ENCODE data around the gene SLC22A4. TPM values are rescaled to one million over a fixed set of nuclear protein-coding genes. Genes with fewer than 3 reads are reported as not detected.

SLC22A4 gene
- total and polyA plus RNA-seq, 2 donors (not counting 1 experiment from before 2014, with no cell fraction given): 0.18 TPM; not detected in 1

GRCh38 chr5:132281856-132282614 is 12.2 kb upstream of the SLC22A4 start:
- Histone ChIP-seq H3K27ac (ENCODE audit: low read length in 2 of 2) (no peak overlapping the region), H3K36me3 (replicated peaks in 1 of 2; ENCODE audit: control extremely low read depth in 1 of 2, control insufficient read depth in 1 of 2, extremely low read depth in 1 of 2, insufficient read depth in 2 of 2, low read length in 1 of 2) (no peaks in the 10 kb centered on the region), H2AFZ (ENCODE audit: insufficient read depth, low read depth, low read length, poor library complexity, severe bottlenecking) (no peak overlapping the region), H3K27me3 (replicated peaks in 1 of 4; ENCODE audit: control extremely low read depth in 1 of 4, control insufficient read depth in 3 of 4, insufficient read depth in 4 of 4, low read length in 3 of 4) (no peaks in the 10 kb centered on the region), H3K4me2 (replicated peaks; ENCODE audit: low read depth, low read length, poor library complexity, severe bottlenecking) (no peak overlapping the region), H3K9me3 (ENCODE audit: control extremely low read depth in 1 of 3, control insufficient read depth in 2 of 3, insufficient read depth in 1 of 3, low read length in 2 of 3) (no peaks in the 10 kb centered on the region), H3K9ac (ENCODE audit: low read length) (no peak overlapping the region), H3K4me1 (ENCODE audit: control insufficient read depth in 2 of 2, insufficient read depth in 2 of 2, low read length in 2 of 2) (no peaks in the 10 kb centered on the region), H4K20me1 (ENCODE audit: control insufficient read depth, insufficient read depth, low read length, poor library complexity, severe bottlenecking) (no peaks in the 10 kb centered on the region), H3K79me2 (ENCODE audit: control insufficient read depth, insufficient read depth, low read length) (no peaks in the 10 kb centered on the region), H3K4me3 (ENCODE audit: control extremely low read depth in 1 of 5, extremely low read depth in 1 of 5, insufficient read depth in 1 of 5, low read depth in 2 of 5, low read length in 4 of 5) (no peak overlapping the region)
- Mint-ChIP-seq H3K27me3 (no peaks in the 10 kb centered on the region), H3K27ac (no peak overlapping the region), H3K9me3 (ENCODE audit: insufficient read depth) (no peaks in the 10 kb centered on the region), H3K4me3 (no peak overlapping the region), H3K4me1 (no peaks in the 10 kb centered on the region)
- ChIA-PET CTCF (interaction anchor here (1.0 to 1.3 kb wide), 3 partner anchors 10 to 44 kb away, joined by 3 to 5 read pairs (median 4); no protein-coding TSS in a partner anchor), POLR2A (no interaction called here)
- DNase-seq: no peak
- ATAC-seq (ENCODE audit: low read depth): no peak
- 93% methylated on average over 7 of the region's 9 CpGs for WGBS (ENCODE audit: insufficient coverage)
- no peak for TF ChIP-seq CTCF (IDR thresholded peaks at IDR 0.05)
- TF ChIP-seq EZH2 (IDR thresholded peaks at IDR 0.05; ENCODE audit: borderline replicate concordance, insufficient read depth, low read depth, low read length, poor library complexity, severe bottlenecking): no peak
- intact Hi-C loops (cut with micrococcal nuclease): no loop called here

GRCh38 chr5:132283423-132284043 is 10.7 kb upstream of the SLC22A4 start:
- Histone ChIP-seq H3K4me2 (replicated peaks; ENCODE audit: low read depth, low read length, poor library complexity, severe bottlenecking) (no peak overlapping the region), H3K36me3 (replicated peaks in 1 of 2; ENCODE audit: control extremely low read depth in 1 of 2, control insufficient read depth in 1 of 2, extremely low read depth in 1 of 2, insufficient read depth in 2 of 2, low read length in 1 of 2) (no peaks in the 10 kb centered on the region), H4K20me1 (ENCODE audit: control insufficient read depth, insufficient read depth, low read length, poor library complexity, severe bottlenecking) (no peaks in the 10 kb centered on the region), H3K4me3 (ENCODE audit: control extremely low read depth in 1 of 5, extremely low read depth in 1 of 5, insufficient read depth in 1 of 5, low read depth in 2 of 5, low read length in 4 of 5) (no peak overlapping the region), H3K9me3 (ENCODE audit: control extremely low read depth in 1 of 3, control insufficient read depth in 2 of 3, insufficient read depth in 1 of 3, low read length in 2 of 3) (no peaks in the 10 kb centered on the region), H3K27me3 (replicated peaks in 1 of 4; ENCODE audit: control extremely low read depth in 1 of 4, control insufficient read depth in 3 of 4, insufficient read depth in 4 of 4, low read length in 3 of 4) (peaks cover 0 to 6% (median 1%) of the 10 kb centered on the region in 4 experiments), H3K79me2 (ENCODE audit: control insufficient read depth, insufficient read depth, low read length) (no peaks in the 10 kb centered on the region), H3K4me1 (ENCODE audit: control insufficient read depth in 2 of 2, insufficient read depth in 2 of 2, low read length in 2 of 2) (no peaks in the 10 kb centered on the region), H3K27ac (ENCODE audit: low read length in 2 of 2) (no peak overlapping the region), H3K9ac (ENCODE audit: low read length) (no peak overlapping the region), H2AFZ (ENCODE audit: insufficient read depth, low read depth, low read length, poor library complexity, severe bottlenecking) (no peak overlapping the region)
- ATAC-seq (ENCODE audit: low read depth) (no peak), DNase-seq (no peak)
- ChIA-PET POLR2A (no interaction called here), CTCF (no interaction called here)
- 93% methylated on average over 5 of the region's 5 CpGs for WGBS (ENCODE audit: insufficient coverage)
- intact Hi-C loops (cut with micrococcal nuclease): no loop called here
- Mint-ChIP-seq H3K9me3 (ENCODE audit: insufficient read depth) (no peaks in the 10 kb centered on the region), H3K27me3 (peaks cover 7% of the 10 kb centered on the region), H3K4me1 (no peaks in the 10 kb centered on the region), H3K4me3 (no peak overlapping the region), H3K27ac (no peak overlapping the region)
- no peak for TF ChIP-seq EZH2 (IDR thresholded peaks at IDR 0.05; ENCODE audit: borderline replicate concordance, insufficient read depth, low read depth, low read length, poor library complexity, severe bottlenecking)
- TF ChIP-seq CTCF (IDR thresholded peaks at IDR 0.05): peak; percentile 18
